ENCODE data around the gene CCNA1.

GRCh38 chr13:36428086-36428485 is 4.2 kb upstream of the CCNA1 start:
- no peak for TF ChIP-seq GATA3 (IDR thresholded peaks at IDR 0.05; ENCODE audit: low read depth, low read length)
- no peak for TF ChIP-seq GATA2 (IDR thresholded peaks at IDR 0.05; ENCODE audit: low read depth, low read length)

Data from SH-SY5Y (cell line).